IMR-90 (cell line): ENCODE measurements around the gene LRRN2. TPM values are rescaled to one million over a fixed set of nuclear protein-coding genes. Genes with fewer than 3 reads are reported as not detected.

Source experiments
- ATAC-seq: fragments of 200-7000 bp; cut with Tn5 transposase; 2 replicates; pipeline ENCODE4 v1.9.1; 2020; ENCODE audit warnings: low read depth, mild to moderate bottlenecking, moderate library complexity
- BruUV-seq: library from RNA; stranded (reverse); fragments of 400-500 nt; replicated peaks from 2 replicates; lab custom pipeline; 2021; lab: Mats Ljungman, UMichigan
- CTCF ChIA-PET: fragments of 300-600 bp; formaldehyde crosslinking; extraction: SDS; loops from one replicate; lab custom pipeline; 2021; ENCODE audit warnings: antibody characterized with exemption; lab: Yijun Ruan, JAX
- POLR2A ChIA-PET: fragments of 300-600 bp; sonication (Branson Sonifier 250); formaldehyde crosslinking; loops from one replicate; lab custom pipeline; 2022; ENCODE audit warnings: antibody characterized with exemption; ENCODE audit not compliant: unreplicated experiment; lab: Charles Lee
- DNase-seq: peaks from one replicate; pipeline ENCODE4 v3.0.0; 2013
- H2AFZ ChIP-seq: replicated peaks from 2 replicates; pipeline ENCODE3; 2013; ENCODE audit warnings: low read length, mild to moderate bottlenecking; ENCODE audit not compliant: poor library complexity
- H2AK5ac ChIP-seq: 2 replicates; pipeline ENCODE4 v1.6.1; 2013; ENCODE audit warnings: low read depth, low read length, inconsistent platforms
- H2AK9ac ChIP-seq: replicated peaks from 2 replicates; pipeline ENCODE3; 2013; ENCODE audit warnings: mild to moderate bottlenecking, low read depth, low read length, moderate library complexity; ENCODE audit not compliant: poor library complexity
- H2BK120ac ChIP-seq: 2 replicates; pipeline ENCODE4 v1.6.1; 2013; ENCODE audit warnings: low read depth, low read length, inconsistent platforms
- H2BK15ac ChIP-seq: 3 replicates; pipeline ENCODE4 v1.6.1; 2013; ENCODE audit warnings: low read depth, low read length, inconsistent platforms
- H2BK20ac ChIP-seq: 2 replicates; pipeline ENCODE4 v1.6.1; 2013; ENCODE audit warnings: low read depth, mild to moderate bottlenecking, inconsistent platforms, low read length, moderate library complexity
- H2BK5ac ChIP-seq: 2 replicates; pipeline ENCODE4 v1.6.1; 2013; ENCODE audit warnings: mild to moderate bottlenecking, low read depth, low read length, inconsistent platforms; ENCODE audit not compliant: poor library complexity, severe bottlenecking
- H3K14ac ChIP-seq: replicated peaks from 2 replicates; pipeline ENCODE4 v1.6.1; 2013; ENCODE audit warnings: low read depth, low read length, inconsistent platforms
- H3K18ac ChIP-seq: 2 replicates; pipeline ENCODE4 v1.6.1; 2013; ENCODE audit warnings: low read depth, low read length, control low read depth
- H3K23ac ChIP-seq: 2 replicates; pipeline ENCODE4 v1.6.1; 2013; ENCODE audit warnings: low read depth, low read length, inconsistent platforms
- H3K27ac ChIP-seq: 2 replicates; pipeline ENCODE4 v1.5.1; 2013; ENCODE audit warnings: mild to moderate bottlenecking, control low read depth, low read length; ENCODE audit not compliant: insufficient read depth
- H3K27me3 ChIP-seq: 2 replicates; pipeline ENCODE4 v1.6.1; 2013; ENCODE audit warnings: low read length; ENCODE audit not compliant: control insufficient read depth, insufficient read depth
- H3K36me3 ChIP-seq: 2 replicates; pipeline ENCODE4 v1.6.1; 2013; ENCODE audit warnings: low read length, mixed read lengths; ENCODE audit not compliant: control insufficient read depth, insufficient read depth
- H3K4ac ChIP-seq: 2 replicates; pipeline ENCODE4 v1.6.1; 2013; ENCODE audit warnings: low read depth, low read length, inconsistent platforms
- H3K4me1 ChIP-seq: 2 replicates; pipeline ENCODE4 v1.6.1; 2013; ENCODE audit warnings: low read length, mixed read lengths; ENCODE audit not compliant: control insufficient read depth, insufficient read depth
- H3K4me2 ChIP-seq: 2 replicates; pipeline ENCODE4 v1.6.1; 2013; ENCODE audit warnings: low read depth, mild to moderate bottlenecking, control low read depth, low read length, moderate library complexity
- H3K4me3 ChIP-seq: 2 replicates; pipeline ENCODE4 v1.5.1; 2013; ENCODE audit warnings: low read depth, mild to moderate bottlenecking, control low read depth, low read length, moderate library complexity; ENCODE audit not compliant: insufficient read depth
- H3K56ac ChIP-seq: 2 replicates; pipeline ENCODE4 v1.6.1; 2013; ENCODE audit warnings: low read length, inconsistent platforms; ENCODE audit not compliant: insufficient read depth; ENCODE audit errors: extremely low read depth
- H3K79me1 ChIP-seq, 2 experiments: 2 replicates each; pipeline ENCODE4 v1.6.1; 2013; ENCODE audit warnings: low read length in 2 of 2, inconsistent platforms in 1 of 2, low read depth in 1 of 2
- H3K9ac ChIP-seq: 2 replicates; pipeline ENCODE4 v1.6.1; 2013; ENCODE audit warnings: low read depth, low read length, control low read depth
- H3K9me1 ChIP-seq: 2 replicates; pipeline ENCODE4 v1.6.1; 2013; ENCODE audit warnings: low read length, inconsistent platforms; ENCODE audit not compliant: insufficient read depth
- H3K9me3 ChIP-seq: 2 replicates; pipeline ENCODE4 v1.6.1; 2013; ENCODE audit warnings: low read length; ENCODE audit not compliant: control insufficient read depth, insufficient read depth
- H4K20me1 ChIP-seq: 2 replicates; pipeline ENCODE4 v1.6.1; 2013; ENCODE audit warnings: low read length, inconsistent platforms; ENCODE audit not compliant: insufficient read depth
- H4K5ac ChIP-seq: 2 replicates; pipeline ENCODE4 v1.6.1; 2013; ENCODE audit warnings: mild to moderate bottlenecking, low read depth, low read length, control low read depth
- H4K8ac ChIP-seq, 2 experiments: 2 replicates each; pipeline ENCODE4 v1.6.1; 2013; ENCODE audit warnings: low read depth in 2 of 2, low read length in 2 of 2, control low read depth in 1 of 2, inconsistent platforms in 1 of 2
- H4K91ac ChIP-seq: 2 replicates; pipeline ENCODE4 v1.6.1; 2013; ENCODE audit warnings: low read depth, low read length, inconsistent platforms; ENCODE audit not compliant: insufficient read depth
- CEBPB ChIP-seq: IDR thresholded peaks from 2 replicates; pipeline ENCODE4 v1.6.1; 2012; ENCODE audit warnings: low read depth, low read length, improper control_type of control experiment
- CTCF ChIP-seq: conservative IDR thresholded peaks from 2 replicates; pipeline ENCODE4 v1.5.1; 2012; ENCODE audit warnings: mild to moderate bottlenecking, low read depth, low read length, improper control_type of control experiment
- MAFK ChIP-seq: IDR thresholded peaks from 2 replicates; pipeline ENCODE4 v1.6.1; 2012; ENCODE audit warnings: low read depth, low read length, improper control_type of control experiment
- MXI1 ChIP-seq: IDR thresholded peaks from 2 replicates; pipeline ENCODE4 v1.6.1; 2012; ENCODE audit warnings: low read depth, mild to moderate bottlenecking, low read length, moderate library complexity, borderline replicate concordance
- POLR2A ChIP-seq: IDR thresholded peaks from 2 replicates; pipeline ENCODE4 v1.6.1; 2012; ENCODE audit warnings: mild to moderate bottlenecking, low read depth, low read length
- RCOR1 ChIP-seq: IDR thresholded peaks from 2 replicates; pipeline ENCODE4 v1.6.1; 2012; ENCODE audit warnings: mild to moderate bottlenecking, low read length, improper control_type of control experiment; ENCODE audit not compliant: insufficient replicate concordance
- WGBS, 2 experiments: methylation state at CpG; one replicate each; pipeline versions ENCODE4 v1.1.5 to v1.1.7; 2013; ENCODE audit warnings: missing lambda C conversion rate in 2 of 2; ENCODE audit not compliant: insufficient read length in 1 of 2; ENCODE audit errors: extremely low coverage in 2 of 2; 5-methylcytosine and 5-hydroxymethylcytosine counted together
- dilution Hi-C: fragments of 300-500 bp; cut with HindIII; formaldehyde crosslinking; loops from one replicate; pipeline ENCODE4 v1.14.3; 2018; ENCODE audit warnings: low sequenced_read_pairs; ENCODE audit not compliant: unreplicated experiment
- in situ Hi-C: fragments of 300-500 bp; cut with MboI; formaldehyde crosslinking; loops from 3 replicates; pipeline ENCODE4 v1.14.3; 2019; ENCODE audit warnings: low sequenced_read_pairs, inconsistent platforms, mixed read lengths
- intact Hi-C: fragments of 100-400 bp; cut with micrococcal nuclease; formaldehyde crosslinking; loops from 2 replicates; pipeline ENCODE4 v1.10.0; 2022
- polyA plus RNA-seq, 3 experiments: library from polyadenylated mRNA; depleted of rRNA; stranded (reverse); fragments of >200 nt; gene quantifications; 2 replicates each; pipeline ENCODE4 v1.2.3, GENCODE V29; 2012; ENCODE audit warnings: low replicate concordance in 1 of 3
- total RNA-seq: library from RNA; depleted of rRNA; stranded (reverse); fragments of >200 nt; gene quantifications from 2 replicates; pipeline ENCODE4 v1.2.3, GENCODE V29; 2012
- TF ChIP-seq, protein P1 (sequence below): fragments of 150-350 bp; IDR thresholded peaks from 2 replicates; pipeline ENCODE4 v1.6.1; 2016; ENCODE audit warnings: low read depth, mild to moderate bottlenecking, low read length, moderate library complexity, borderline replicate concordance
- TF ChIP-seq, protein P2 (sequence below): fragments of 150-350 bp; IDR thresholded peaks from 2 replicates; pipeline ENCODE4 v1.6.1; 2017; ENCODE audit warnings: mild to moderate bottlenecking, antibody characterized with exemption, low read length, low read depth

Gene LRRN2
- total and polyA plus RNA-seq, 2 of the 4 experiments (the other 2 are of a cell fraction) = not detected

GRCh38 chr1:204641455-204641854 lies 44.1 kb downstream of the LRRN2 start:
- no peak overlapping the region for H4K8ac ChIP-seq
- no peak overlapping the region for H2AK9ac ChIP-seq
- H3K27ac ChIP-seq = no peak overlapping the region
- BruUV-seq = no TSS peak
- H3K4me3 ChIP-seq = no peak overlapping the region
- H2BK20ac ChIP-seq = no peak overlapping the region
- H3K18ac ChIP-seq = no peak overlapping the region
- H3K23ac ChIP-seq = no peak overlapping the region
- WGBS, 2 experiments = no CpG with 5 or more reads among the region's 1 CpG
- H4K20me1 ChIP-seq = no peaks in the 10 kb centered on the region
- H2AFZ ChIP-seq = no peak overlapping the region
- H3K27me3 ChIP-seq = peaks cover 18% of the 10 kb centered on the region
- no peak overlapping the region for H3K9ac ChIP-seq
- dilution Hi-C loops = no loop called here
- DNase-seq (no peak), ATAC-seq (no peak)
- no peak overlapping the region for H2AK5ac ChIP-seq
- intact Hi-C loops = no loop called here
- no peak overlapping the region for H2BK120ac ChIP-seq
- ChIA-PET POLR2A (no interaction called here), CTCF (no interaction called here)
- in situ Hi-C loops = no loop called here
- no peak overlapping the region for H2BK5ac ChIP-seq
- no peak overlapping the region for H3K14ac ChIP-seq
- TF ChIP-seq POLR2A (no peak), MAFK (no peak), CEBPB (no peak), CTCF (no peak), RCOR1 (no peak), MXI1 (no peak)
- TF ChIP-seq, protein P1, sequence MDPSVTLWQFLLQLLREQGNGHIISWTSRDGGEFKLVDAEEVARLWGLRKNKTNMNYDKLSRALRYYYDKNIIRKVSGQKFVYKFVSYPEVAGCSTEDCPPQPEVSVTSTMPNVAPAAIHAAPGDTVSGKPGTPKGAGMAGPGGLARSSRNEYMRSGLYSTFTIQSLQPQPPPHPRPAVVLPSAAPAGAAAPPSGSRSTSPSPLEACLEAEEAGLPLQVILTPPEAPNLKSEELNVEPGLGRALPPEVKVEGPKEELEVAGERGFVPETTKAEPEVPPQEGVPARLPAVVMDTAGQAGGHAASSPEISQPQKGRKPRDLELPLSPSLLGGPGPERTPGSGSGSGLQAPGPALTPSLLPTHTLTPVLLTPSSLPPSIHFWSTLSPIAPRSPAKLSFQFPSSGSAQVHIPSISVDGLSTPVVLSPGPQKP = no peak
- TF ChIP-seq, protein P2, sequence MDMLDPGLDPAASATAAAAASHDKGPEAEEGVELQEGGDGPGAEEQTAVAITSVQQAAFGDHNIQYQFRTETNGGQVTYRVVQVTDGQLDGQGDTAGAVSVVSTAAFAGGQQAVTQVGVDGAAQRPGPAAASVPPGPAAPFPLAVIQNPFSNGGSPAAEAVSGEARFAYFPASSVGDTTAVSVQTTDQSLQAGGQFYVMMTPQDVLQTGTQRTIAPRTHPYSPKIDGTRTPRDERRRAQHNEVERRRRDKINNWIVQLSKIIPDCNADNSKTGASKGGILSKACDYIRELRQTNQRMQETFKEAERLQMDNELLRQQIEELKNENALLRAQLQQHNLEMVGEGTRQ = no peak
- H3K56ac ChIP-seq = no peak overlapping the region
- H3K36me3 ChIP-seq = no peaks in the 10 kb centered on the region
- H2BK15ac ChIP-seq = no peak overlapping the region
- H3K4ac ChIP-seq = no peak overlapping the region
- no peak overlapping the region for H4K91ac ChIP-seq
- no peaks in the 10 kb centered on the region for H3K9me1 ChIP-seq
- H3K9me3 ChIP-seq = no peaks in the 10 kb centered on the region
- no peak overlapping the region for H4K5ac ChIP-seq
- H3K4me2 ChIP-seq = no peak overlapping the region
- H3K4me1 ChIP-seq = no peaks in the 10 kb centered on the region
- no peaks in the 10 kb centered on the region for H3K79me1 ChIP-seq
